Activated T-helper 1 cell treated with Interleukin-2 at 50 U/mL for 16 hours (primary cell): ENCODE results near the gene IL3RA.
"Not testable (repeated sequence)": the region's sequence is repeated elsewhere in the genome, so short reads cannot be mapped to it uniquely, and the experiment has no call there.

Experiments used
- DNase-seq: peaks from one replicate; pipeline ENCODE4 v3.0.0-alpha.2; 2020; ENCODE audit warnings: low read depth

IL3RA gene

DNA sequence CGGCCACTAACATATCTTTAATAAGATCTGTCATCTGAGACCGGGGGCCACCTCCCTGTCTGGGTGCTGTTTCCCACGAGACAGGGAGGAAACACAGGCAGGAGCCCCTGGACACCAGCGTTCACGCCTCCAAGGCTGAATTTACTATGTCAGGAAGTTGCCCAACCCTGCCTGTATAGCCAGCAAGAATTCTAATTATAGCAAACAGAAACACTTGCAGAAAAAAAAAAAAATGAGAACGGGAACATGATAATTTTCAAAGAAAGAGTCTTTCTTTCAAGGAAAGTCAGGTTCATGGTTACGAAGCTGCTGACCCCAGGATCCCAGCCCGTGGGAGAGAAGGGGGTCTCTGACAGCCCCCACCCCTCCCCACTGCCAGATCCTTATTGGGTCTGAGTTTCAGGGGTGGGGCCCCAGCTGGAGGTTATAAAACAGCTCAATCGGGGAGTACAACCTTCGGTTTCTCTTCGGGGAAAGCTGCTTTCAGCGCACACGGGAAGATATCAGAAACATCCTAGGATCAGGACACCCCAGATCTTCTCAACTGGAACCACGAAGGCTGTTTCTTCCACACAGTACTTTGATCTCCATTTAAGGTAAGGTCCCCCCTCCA, at the start of gene IL3RA:
IL3RA (plus strand) TSS at position 455 of the 613 bp plus-strand sequence. CDS start 4,981 bp downstream, outside the sequence.
- no peak for DNase-seq

DNA sequence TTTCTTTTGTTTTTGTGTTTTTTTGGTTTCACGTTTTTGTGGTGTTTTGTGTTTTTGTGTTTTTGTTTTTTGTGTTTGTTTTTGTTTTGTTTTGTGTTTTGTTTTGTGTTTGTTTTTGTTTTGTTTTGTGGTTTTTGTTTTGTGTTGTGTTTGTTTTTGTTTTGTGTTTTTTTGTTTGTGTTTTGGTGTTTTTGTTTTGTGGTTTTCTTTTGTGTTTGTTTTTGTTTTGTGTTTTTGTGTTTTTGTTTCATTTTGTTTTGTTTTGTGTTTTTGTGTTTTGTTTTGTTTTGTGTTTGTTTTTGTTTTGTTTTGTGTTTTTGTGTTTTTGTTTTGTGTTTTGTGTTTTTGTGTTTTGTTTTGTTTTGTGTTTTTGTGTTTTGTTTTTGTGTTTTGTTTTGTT, 47.0 kb upstream of the IL3RA start:
- no peak for DNase-seq

DNA sequence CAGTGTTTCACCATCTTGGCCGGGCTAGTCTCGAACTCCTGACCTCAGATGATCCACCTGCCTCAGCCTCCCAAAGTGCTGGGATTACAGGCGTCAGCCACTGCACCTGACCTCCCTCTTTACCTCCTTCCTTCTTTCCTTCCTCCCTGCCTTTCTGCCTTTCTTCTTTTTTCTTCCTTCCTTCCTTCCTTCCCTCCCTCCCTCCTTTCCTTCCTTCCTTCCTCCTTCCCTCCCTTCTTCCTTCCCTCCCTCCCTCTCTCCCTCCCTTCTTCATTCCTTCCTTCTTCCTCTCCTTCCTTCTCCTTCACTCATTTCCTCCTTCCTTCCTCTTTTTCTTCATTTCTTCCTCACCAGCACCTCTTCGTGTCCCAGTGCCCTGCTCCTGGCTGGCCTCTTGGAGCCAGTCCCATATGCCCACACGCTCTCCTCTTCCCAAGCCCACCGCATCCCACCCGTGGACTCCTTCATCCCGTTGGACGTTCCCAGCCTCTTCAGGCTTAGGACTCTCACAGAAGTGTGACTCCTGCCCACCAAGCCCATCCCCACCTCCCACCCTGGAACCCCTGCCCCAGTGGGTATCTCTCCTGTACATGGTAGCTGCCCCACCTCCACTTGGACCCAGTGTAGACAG, 45.4 kb upstream of the IL3RA start:
- DNase-seq: no peak

DNA sequence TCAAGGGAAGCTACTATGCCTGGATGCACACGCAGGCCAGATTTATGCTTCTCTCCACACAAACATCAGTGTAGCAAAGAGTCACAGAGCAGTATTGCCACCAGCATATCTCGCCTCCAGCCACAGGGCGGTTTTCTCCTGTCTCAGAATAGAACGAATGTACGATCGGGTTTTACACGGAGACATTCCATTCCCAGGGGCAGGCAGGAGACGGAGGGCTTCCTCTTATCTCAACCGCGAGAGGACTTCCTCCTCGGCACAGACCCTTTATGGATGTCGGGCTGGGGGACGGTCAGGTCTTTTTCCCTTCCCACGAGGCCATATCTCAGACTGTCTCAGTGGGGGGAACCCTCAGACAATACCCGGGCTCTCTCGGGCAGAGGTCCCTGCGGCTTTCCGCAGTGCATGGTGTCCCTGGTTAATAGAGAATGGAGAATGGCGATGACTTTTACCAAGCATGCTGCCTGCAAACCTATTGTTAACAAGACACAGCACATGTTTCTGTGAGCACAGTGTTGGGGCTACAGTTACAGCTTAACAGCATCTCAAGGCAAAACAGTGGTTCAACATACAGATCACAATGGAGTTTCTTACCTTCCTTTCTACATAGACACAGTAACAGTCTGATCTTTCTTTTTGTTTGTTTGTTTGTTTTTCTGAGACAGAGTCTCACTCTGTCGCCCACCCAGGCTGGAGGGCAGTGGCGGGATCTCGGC, 43.9 kb upstream of the IL3RA start:
- no peak for DNase-seq

DNA sequence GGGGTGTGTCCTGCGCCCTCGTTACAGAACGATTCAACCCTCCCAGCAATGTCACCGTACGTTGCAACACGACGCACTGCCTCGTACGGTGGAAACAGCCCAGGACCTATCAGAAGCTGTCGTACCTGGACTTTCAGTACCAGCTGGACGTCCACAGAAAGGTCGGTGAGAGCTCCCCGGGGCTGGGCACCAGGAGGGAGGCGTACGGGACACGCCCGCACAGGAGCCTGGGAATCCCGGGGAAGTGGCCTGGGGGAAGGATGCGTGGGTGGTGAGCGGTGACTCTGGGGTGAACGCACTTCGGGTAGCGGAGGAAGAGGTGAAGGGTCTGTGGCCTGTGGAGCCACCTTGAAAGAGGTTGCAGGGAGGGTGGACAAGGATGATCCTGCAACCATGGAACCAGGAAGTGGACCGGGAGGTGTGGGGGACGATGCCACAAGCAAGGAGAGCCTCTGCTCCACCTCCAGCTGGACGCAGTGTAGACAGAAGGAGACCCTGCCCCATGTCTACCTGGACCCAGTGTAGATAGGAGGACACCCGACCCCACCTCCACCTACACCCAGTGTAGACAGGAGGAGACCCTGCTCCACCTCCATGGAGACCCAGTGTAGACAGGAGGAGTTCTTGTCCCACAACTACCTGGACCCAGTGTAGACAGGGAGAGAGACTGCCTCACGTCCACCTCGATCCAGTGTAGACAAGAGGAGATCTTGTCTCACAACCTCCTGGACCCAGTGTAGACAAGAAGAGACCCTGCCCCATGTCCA, 42.1 kb upstream of the IL3RA start:
- no peak for DNase-seq

DNA sequence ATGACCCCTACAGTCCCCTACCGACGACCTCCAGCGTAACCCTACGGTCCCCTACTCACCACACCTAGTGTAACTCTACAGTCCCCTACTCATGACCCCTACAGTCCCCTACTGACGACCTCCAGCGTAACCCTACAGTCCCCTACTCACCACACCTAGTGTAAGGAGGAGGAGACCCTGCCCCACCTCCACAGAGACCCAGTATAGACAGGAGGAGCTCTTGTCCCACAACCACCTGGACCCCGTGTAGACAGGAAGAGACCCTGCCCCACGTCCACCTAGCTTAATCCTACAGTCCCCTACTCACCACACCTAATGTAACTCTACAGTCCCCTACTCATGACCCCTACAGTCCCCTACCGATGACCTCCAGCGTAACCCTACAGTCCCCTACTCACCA, 41.0 kb upstream of the IL3RA start:
- no peak for DNase-seq

DNA sequence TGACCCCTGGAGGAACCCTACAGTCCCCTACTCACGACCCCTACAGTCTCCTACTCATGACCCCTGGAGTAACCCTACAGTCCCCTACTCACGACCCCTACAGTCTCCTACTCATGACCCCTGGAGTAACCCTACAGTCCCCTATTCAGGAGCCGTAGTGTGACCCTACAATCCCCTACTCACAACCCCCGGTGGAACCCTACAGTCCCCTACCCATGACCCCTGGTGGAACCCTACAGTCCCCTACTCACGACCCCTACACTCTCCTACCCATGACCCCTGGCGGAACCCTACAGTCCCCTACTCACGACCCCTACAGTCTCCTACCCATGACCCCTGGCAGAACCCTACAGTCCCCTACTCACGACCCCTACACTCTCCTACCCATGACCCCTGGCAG, 39.0 kb upstream of the IL3RA start:
- DNase-seq: not testable (repeated sequence)

DNA sequence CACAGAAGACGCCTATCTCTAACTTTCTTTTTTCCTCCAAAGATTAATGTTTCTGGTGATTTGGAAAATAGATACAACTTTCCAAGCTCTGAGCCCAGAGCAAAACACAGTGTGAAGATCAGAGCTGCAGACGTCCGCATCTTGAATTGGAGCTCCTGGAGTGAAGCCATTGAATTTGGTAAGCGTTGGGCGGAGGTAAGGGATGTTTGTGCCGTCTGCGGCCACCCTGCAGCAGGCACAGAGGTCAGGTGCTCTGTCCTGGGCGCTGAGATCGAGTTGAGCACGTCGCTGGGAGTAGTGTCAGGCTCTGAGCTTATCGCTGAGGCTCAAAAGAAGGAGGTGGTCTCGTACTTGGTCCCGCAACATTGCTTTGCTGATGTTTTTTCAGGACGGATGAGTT, 36.1 kb upstream of the IL3RA start:
- no peak for DNase-seq

DNA sequence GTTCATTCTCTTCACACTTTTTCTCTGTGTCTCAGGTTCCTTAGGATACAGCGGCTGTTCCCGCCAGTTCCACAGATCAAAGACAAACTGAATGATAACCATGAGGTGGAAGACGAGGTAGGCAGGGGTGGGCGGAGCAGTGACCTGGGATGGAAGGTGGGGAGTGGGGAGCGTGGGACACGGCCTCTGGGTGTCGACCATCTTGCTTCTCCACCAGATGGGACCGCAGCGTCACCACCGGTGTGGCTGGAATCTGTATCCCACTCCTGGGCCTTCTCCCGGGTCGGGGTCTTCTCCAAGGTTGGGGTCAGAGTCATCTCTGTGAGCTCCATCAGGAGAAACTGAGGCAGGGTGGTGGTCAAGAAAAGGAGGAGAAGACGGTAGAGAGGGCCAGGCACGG, 31.2 kb upstream of the IL3RA start:
- DNase-seq: no peak

DNA sequence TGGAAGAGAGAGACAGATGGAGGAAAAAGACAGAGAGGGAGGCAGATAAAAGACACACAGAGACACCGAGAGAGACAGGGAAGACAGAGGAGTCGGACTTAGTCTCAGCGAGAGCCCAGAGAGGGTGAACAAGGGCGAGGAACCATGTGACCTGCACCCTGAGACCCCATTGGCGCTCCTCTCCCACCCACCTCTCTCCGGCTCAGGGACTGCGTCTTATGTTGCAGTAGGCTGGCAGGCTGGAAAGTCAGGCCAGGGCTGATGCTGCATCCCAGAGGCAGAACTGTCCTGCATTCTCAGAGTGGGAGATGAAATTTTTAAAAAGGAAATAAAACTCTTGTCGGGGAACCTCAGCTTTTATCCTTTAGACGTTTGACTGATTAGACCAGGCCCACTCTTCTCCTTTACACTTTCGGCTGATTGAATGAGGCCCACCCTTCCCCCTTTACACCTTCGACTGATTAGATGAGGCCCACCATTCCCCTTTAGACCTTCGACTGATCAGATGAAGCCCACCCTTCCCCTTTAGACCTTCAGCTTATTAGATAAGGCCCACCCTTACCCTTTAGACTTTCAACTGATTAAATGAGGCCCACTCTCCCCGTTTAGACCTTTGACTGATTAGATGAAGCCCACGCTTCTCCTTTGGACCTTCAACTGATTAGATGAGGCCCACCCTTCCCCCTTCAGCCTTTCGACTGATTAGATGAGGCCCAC, 29.5 kb upstream of the IL3RA start:
- DNase-seq: no peak

DNA sequence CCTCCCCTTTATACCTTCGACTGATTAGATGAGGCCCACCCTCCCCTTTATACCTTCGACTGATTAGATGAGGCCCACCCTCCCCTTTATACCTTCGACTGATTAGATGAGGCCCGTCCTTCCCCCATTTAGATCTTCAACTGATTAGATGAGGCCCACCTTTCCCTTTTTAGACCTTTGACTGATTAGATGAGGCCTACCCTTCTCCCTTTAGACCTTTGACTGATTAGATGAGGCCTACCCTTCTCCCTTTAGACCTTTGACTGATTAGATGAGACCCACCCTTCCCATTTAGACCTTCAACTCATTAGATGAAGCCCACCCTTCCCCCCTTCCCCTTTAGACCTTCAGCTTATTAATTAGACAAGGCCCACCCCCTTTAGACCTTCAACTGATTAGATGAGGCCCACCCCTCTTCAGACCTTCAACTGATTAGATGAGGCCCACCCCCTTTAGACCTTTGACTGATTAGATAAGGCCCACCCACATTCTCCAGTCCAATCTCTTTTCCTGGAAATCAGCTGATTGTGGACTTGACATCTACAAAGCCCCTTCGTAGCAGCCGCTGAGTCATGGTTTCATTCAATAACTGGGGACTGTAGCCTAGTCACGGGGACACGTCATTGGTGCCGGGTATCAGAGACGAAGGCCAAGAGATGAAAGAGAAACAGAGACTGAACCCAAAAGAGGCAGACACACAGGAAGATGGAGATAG, 28.8 kb upstream of the IL3RA start:
- no peak for DNase-seq

DNA sequence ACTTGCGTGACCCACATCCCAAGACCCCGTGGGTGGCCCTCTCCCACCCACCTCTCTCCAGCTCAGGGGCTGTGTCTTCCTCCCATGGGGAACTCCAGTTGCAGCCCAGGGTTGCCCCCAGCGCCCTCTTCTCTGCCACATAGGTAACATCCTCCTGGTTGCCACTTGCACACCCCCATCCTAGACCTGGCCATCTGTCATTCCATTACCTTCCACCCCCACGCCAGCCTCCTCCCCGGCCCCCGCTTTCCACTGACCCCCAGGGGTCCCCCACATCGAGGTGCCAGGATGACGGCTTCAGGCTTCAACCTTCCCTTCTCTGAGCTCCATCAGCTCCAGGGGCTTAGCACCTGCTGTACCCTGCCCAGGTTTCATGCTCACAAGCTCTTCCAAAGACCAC, 28.1 kb upstream of the IL3RA start:
- DNase-seq: no peak

DNA sequence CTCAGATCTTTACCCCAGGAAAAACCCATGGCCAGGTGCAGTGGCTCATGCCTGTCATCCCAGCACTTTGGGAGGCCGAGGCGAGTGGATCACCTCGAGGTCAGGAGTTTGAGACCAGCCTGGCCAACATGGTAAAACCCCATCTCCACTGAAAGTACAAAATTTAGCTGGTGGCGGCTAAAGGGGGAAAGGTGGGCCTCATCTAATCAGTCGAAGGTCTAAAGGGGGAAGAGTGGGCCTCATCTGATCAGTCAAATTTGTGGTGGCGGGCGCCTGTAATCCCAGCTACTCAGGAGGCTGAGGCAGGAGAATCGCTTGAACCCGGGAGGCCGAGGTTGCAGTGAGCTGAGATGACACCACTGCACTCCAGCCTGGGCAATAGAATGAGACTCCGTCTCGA, 27.7 kb upstream of the IL3RA start:
- DNase-seq: not testable (repeated sequence)

DNA sequence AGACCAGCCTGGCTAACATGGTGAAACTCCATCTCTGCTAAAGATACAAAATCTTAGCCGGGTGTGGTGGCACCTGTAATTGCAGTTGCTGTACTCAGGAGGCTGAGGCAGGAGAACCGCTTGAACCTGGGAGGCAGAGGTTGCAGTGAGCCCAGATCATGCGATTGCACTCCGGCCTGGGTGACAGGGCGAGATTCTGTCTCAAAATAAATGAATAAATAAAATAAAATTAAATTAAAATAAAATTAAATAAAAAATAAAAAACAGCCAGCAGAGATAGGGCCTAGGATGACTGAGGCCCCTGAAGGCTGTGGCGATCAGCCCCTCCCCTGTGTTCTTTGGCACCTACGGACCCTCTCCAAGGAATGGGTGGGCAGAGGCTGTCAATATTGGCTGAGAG, 22.8 kb upstream of the IL3RA start:
- no peak for DNase-seq

DNA sequence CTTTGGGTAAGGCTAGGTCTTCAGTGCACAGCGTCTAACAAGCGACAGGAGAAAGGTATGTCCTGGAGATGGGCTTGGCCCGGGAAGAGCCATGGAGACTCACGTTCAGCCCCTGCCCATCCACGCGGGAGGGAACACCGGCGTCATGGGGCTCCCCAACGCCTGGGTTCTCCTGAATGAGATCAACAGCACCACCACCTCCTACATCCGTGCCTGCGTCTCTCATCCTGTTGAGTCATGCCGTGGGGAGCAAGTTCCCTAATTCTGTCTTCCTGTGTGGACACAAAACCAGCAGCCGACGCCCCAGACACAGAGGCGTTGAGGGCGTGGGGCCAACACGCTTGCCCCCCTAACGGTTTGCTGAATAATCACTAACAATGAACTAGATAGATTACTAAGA, 20.1 kb upstream of the IL3RA start:
- no peak for DNase-seq

DNA sequence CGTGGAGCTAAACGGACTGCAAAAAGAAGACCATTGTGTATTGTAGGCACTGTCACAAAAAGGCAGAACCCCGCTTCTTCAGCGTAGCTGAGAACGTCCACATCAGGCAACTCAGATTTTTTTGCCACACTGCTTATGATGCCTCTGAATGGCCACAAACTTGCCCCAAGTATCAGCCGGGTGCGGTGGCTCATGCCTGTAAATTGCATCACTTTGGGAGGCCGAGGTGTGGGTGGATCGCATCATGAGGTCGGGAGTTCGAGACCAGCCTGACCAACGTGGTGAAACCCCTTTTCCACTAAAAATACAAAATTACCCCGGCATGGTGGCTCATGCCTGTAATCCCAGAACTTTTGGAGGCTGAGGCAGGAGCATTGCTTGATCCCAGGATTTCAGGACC, 14.9 kb upstream of the IL3RA start:
- DNase-seq: no peak

DNA sequence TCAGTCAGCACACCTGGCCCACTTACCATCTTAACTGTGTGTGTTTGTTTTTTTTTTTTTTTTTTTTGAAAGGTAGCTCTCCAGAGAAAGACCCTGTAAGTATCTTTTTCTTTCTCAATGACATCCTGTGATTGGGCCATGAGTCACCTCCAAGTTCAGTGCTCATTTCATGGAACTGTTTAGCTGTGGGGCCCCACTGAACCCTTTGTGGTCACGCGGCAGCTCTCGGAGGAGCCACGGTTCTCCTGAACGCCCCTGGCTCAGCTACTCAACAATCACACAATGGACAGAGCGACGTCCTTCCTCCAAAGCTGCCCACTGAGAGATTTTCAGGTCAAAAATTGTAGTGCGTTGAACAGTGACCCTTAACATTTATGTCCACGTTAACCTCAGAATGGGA, 14.2 kb upstream of the IL3RA start:
- DNase-seq: no peak

DNA sequence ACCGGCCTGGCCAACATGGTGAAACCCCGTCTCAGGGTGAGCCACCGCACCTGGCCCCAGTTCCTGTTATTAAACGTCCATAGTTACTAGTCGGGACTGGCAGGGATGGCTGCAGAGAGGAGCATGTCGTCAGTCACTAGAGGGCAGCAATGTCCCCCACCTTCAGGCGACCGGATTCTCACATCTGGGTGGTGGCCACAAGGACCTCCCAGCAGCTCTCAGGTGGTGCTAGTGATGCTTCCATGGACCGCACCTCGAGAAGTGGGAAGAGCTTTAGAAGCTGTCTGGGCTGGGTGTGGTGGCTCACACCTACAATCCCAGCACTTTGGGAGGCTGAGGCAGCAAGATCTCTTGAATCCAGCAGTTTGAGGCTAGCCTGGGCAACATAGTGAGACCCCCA, 13.3 kb upstream of the IL3RA start:
- peak; percentile 17 for DNase-seq

DNA sequence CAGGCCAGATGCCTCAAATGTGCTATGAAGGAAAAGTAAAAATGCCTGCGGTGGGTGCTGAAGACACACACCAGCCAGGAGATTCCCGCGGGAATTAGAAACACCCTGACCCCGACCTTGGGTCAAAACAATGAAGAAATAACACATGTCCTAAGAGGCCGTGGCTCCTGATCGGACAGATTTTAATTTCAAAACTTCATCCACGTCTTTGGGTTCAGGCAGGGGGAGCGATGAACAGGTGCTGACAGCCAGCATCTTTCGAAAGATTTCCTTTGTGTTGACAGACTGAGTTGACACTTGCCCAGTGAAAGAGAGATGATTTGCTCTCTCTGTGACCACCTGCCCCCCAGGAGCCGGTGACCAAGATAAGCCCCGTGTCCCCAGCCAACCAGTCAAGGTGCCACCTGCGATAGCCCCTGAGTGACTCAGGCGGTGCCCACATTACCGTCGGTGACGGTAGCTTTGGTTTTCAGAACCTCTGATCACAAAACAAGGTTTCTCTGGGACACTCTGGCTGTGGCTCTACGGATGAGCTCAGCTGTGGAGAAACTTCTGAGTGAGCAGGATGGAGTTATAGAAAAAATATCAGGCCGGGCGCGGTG, 11.0 kb upstream of the IL3RA start:
- DNase-seq: no peak

DNA sequence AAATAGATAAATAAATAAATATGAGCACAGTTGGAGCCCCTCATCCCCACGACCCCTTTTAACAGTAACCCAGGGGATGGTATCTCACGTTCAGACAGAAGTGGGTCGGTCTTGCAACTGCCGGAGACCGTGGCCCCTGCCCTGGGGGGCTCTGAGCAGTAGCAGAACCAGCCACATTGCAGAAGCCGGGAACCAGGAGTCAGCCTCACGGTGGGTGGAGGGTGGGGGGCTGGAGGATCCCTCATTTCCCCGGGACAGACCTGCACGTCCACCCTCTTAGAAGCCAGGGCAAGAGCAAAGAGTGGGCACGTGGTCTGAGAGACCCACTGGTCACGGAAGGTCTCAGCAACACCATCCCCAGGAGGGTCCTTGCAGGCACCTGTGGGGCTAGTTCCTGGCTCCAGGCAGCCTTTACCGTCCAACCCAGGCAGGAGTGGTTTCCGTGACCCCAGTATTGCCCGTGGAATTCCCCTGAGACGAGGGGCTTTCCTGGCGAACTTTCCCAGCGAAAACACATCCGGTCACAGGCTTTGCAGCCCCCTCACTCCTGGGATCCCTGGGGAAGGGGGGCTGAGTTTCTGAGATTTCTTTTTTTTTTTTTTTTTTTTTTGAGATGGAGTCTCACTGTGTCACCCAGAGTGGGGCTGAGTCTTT, 8.8 kb upstream of the IL3RA start:
- DNase-seq: no peak

DNA sequence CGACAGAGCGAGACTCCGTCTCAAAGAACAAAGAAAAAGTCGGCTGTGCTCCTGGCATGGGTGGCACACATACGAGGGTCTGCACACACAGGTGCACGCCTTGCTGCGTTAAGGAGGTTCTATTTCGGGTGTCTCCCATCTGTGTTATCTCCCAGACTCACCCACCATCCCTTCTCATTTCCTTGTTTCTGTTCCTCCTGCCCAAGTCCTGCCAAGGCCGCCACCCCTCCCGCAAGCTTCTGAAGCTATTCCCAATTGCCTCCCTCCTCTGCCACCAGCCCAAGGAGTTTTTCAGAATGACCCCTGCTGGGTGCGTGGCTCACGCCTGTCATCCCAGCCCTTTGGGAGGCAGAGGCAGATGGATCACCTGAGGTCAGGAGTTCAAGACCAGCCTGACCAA, 6.0 kb upstream of the IL3RA start:
- DNase-seq: no peak
